ENCODE data around the gene ZNF462. TPM values are rescaled to one million over a fixed set of nuclear protein-coding genes. Genes with fewer than 3 reads are reported as not detected.
"Not testable (repeated sequence)": the region's sequence is repeated elsewhere in the genome, so short reads cannot be mapped to it uniquely, and the experiment has no call there.

Gene ZNF462
- total RNA-seq, 1 donor from 2014 or later = 28.5 TPM

DNA sequence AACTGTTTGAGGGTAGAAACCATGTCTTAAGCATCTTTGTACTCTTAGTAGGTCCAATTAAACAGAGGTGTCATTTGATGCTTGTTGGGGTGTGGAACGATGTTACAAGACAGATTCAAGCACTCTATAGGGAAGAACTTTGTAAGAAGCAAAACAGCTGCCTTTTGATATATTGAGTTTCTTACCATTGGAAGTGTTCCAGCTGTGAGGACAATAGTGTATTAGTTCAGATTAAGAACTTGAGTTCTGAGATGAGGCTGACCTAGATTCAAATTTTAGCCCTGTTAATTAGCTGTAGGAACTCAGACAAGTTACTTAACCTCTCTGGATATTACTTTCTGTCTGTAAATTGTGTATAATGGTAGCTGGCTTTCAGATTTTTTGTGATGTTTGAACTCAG is 19.6 kb upstream of the ZNF462 start:
- no peak overlapping the region for H3K27ac ChIP-seq
- DNase-seq (ENCODE audit: extremely low spot score in 2 of 2) = no peak
- intact Hi-C loops (cut with DNase I) = no loop called here
- no peak for TF ChIP-seq POLR2AphosphoS5 (IDR thresholded peaks at IDR 0.05; ENCODE audit: insufficient read depth in 1 of 2, low read depth in 1 of 2)
- TF ChIP-seq POLR2A (IDR thresholded peaks at IDR 0.05) = no peak
- TF ChIP-seq, protein P1, sequence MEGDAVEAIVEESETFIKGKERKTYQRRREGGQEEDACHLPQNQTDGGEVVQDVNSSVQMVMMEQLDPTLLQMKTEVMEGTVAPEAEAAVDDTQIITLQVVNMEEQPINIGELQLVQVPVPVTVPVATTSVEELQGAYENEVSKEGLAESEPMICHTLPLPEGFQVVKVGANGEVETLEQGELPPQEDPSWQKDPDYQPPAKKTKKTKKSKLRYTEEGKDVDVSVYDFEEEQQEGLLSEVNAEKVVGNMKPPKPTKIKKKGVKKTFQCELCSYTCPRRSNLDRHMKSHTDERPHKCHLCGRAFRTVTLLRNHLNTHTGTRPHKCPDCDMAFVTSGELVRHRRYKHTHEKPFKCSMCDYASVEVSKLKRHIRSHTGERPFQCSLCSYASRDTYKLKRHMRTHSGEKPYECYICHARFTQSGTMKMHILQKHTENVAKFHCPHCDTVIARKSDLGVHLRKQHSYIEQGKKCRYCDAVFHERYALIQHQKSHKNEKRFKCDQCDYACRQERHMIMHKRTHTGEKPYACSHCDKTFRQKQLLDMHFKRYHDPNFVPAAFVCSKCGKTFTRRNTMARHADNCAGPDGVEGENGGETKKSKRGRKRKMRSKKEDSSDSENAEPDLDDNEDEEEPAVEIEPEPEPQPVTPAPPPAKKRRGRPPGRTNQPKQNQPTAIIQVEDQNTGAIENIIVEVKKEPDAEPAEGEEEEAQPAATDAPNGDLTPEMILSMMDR (IDR thresholded peaks at IDR 0.05) = no peak
- H3K9me3 ChIP-seq = no peaks in the 10 kb centered on the region
- no peaks in the 10 kb centered on the region for H3K36me3 ChIP-seq
- H3K4me1 ChIP-seq = no peaks in the 10 kb centered on the region
- H3K27me3 ChIP-seq = no peaks in the 10 kb centered on the region
- H3K4me3 ChIP-seq = no peak overlapping the region

DNA sequence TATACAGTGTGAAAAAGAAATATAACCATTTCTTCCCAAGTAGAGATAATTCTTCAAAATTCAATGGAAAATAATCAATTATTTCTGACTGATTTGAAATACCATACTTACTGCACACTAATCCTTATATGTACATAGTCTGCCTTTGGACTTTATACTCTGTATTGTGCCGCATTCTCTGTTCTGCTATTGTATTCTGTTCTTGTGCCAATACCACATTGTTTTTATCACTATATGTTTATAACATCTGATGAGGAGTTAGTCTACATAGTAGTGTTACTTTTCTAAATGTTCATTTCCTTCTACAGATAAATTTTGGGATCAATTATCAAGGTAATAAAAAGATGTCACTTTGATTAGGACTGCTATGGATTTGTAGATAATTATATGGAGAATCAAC is 16.7 kb upstream of the ZNF462 start:
- intact Hi-C loops (cut with DNase I) = no loop called here
- H3K9me3 ChIP-seq = no peaks in the 10 kb centered on the region
- H3K4me1 ChIP-seq = no peaks in the 10 kb centered on the region
- no peak overlapping the region for H3K27ac ChIP-seq
- H3K27me3 ChIP-seq = no peaks in the 10 kb centered on the region
- TF ChIP-seq, protein P1 (IDR thresholded peaks at IDR 0.05) = no peak
- TF ChIP-seq POLR2AphosphoS5 (IDR thresholded peaks at IDR 0.05; ENCODE audit: insufficient read depth in 1 of 2, low read depth in 1 of 2) = no peak
- no peak for TF ChIP-seq POLR2A (IDR thresholded peaks at IDR 0.05)
- no peak for DNase-seq (ENCODE audit: extremely low spot score in 2 of 2)
- H3K36me3 ChIP-seq = no peaks in the 10 kb centered on the region
- no peak overlapping the region for H3K4me3 ChIP-seq

- no peak for TF ChIP-seq POLR2AphosphoS5 (IDR thresholded peaks at IDR 0.05; ENCODE audit: insufficient read depth in 1 of 2, low read depth in 1 of 2)
- TF ChIP-seq, protein P1 (IDR thresholded peaks at IDR 0.05) = no peak
- TF ChIP-seq POLR2A (IDR thresholded peaks at IDR 0.05) = no peak
- Histone ChIP-seq H3K4me3 (no peak overlapping the region), H3K36me3 (no peaks in the 10 kb centered on the region), H3K4me1 (no peaks in the 10 kb centered on the region), H3K27ac (no peak overlapping the region), H3K9me3 (no peaks in the 10 kb centered on the region), H3K27me3 (no peaks in the 10 kb centered on the region)
- intact Hi-C loops (cut with DNase I) = no loop called here
- DNase-seq (ENCODE audit: extremely low spot score in 2 of 2) = no peak
Observed at GRCh38 chr9:106846857-106847256, 16.1 kb upstream of the ZNF462 start.

GRCh38 chr9:106851640-106852039 is 11.3 kb upstream of the ZNF462 start:
- H3K27me3 ChIP-seq; DNase-seq (ENCODE audit: extremely low spot score in 2 of 2); H3K27ac ChIP-seq; intact Hi-C loops (cut with DNase I); H3K36me3 ChIP-seq; H3K9me3 ChIP-seq; H3K4me3 ChIP-seq; H3K4me1 ChIP-seq: not testable (repeated sequence)

GRCh38 chr9:106857811-106858470 is 5.0 kb upstream of the ZNF462 start:
- no peaks in the 10 kb centered on the region for H3K36me3 ChIP-seq
- no peak overlapping the region for H3K4me3 ChIP-seq
- DNase-seq (ENCODE audit: extremely low spot score in 2 of 2) = no peak
- no peaks in the 10 kb centered on the region for H3K27me3 ChIP-seq
- no peak overlapping the region for H3K27ac ChIP-seq
- intact Hi-C loops (cut with DNase I) = no loop called here
- H3K4me1 ChIP-seq = peaks cover 9% of the 10 kb centered on the region
- TF ChIP-seq POLR2A (IDR thresholded peaks at IDR 0.05) (no peak), POLR2AphosphoS5 (IDR thresholded peaks at IDR 0.05; ENCODE audit: insufficient read depth in 1 of 2, low read depth in 1 of 2) (no peak)
- TF ChIP-seq, protein P1 (IDR thresholded peaks at IDR 0.05) = no peak
- H3K9me3 ChIP-seq = no peaks in the 10 kb centered on the region

Measured in vagina (tissue), 2 donors.